NCI-H1930 (cell line): ENCODE data around the gene TMEM178B.
"Not testable (repeated sequence)": the region's sequence is repeated elsewhere in the genome, so short reads cannot be mapped to it uniquely, and the experiment has no call there.

ENCODE experiments used
- DNase-seq, 2 experiments: peaks; one replicate each; lab custom pipeline; 2025; lab: John Stamatoyannopoulos, UW

TMEM178B gene

GRCh38 chr7:141355032-141355431, 281.2 kb downstream of the TMEM178B start:
- no peak for DNase-seq

DNA sequence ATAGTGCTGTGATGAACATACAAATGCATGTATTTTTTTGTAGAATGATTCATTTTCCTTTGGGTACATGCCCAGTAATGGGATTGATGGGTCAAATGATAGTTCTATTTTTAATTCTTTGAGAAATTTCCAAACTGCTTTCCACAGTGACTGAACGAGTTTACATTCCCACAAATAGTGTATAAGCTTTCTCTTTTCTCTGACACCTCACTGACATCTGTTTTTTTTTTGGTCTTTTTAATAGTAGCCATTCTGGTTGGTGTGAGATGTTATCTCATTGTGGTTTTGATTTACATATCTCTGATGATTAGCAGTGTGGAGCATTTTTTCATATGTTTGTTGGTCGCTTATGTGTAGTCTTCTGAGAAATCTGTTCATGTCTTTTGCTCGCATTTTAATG, 282.3 kb downstream of the TMEM178B start:
- no peak for DNase-seq

DNA sequence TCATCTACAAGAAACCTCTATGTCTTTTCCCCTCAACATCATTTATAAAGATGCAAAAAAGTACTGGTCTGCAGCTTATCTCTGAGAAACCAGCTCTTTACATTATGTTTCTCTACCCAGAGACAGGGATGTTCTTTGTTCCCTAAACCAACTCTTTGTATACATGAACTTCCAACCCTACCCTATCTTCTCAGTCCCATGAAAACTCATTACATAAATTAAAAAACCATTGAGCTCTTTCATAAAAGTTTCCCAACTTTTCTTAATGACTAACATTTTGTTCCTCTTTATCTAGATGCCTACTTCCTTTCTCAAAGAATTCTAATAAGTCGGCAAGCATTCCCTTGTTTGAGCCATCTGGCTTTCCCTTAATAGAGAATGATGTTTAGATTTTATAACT, 284.5 kb downstream of the TMEM178B start:
- no peak for DNase-seq

DNA sequence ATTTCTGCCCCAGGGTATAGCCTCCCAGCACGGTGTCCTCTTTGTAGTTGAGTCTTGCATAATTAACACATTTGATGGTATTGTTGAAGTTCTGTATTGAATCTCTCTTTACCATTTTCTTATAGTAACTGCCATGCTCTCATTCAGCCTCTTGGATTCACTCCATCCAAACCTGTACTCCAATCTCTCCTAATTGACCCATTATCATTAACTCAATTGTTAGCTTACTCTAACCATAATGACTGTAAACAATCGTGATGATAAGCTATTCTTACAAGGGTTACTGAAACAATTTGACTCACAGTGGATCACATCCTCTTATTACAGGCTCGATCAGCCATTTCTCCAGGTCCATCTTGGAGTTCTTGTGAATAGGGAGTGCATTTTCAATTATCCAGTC, 285.4 kb downstream of the TMEM178B start:
- DNase-seq, result peak; percentile 70 to 72

DNA sequence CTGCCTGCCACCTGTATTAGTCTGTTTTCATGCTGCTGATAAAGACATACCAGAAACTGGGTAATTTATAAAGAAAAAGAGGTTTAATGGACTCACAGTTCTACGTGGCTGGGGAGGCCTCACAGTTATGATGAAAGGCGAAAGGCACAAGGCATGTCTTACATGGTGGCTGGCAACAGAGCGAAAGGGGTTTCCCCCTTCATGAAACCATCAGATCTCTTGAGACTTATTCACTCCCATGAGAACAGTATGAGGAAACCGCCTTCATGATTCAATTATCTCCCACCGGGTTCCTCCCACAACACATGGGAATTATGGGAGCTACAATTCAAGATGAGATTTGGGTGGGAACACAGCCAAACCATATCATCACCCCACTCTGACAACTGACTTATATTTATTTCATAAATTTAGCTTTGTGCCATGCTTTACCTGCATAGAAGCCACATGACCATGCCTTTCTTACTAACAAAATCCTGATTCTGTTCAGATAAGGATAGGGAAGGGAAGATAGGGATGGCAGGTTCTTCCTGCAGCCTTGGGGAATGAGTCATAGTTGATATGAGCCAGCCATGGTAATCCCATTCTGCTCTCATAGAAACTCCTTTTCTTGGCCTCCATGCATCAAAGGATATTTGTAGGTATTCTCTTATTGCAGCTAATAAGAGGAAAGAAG, 286.0 kb downstream of the TMEM178B start:
- DNase-seq, result peak in 1 of 2 experiments; percentile 20

- DNase-seq, result no peak
Observed at GRCh38 chr7:141360416-141360760, 286.5 kb downstream of the TMEM178B start.

DNA sequence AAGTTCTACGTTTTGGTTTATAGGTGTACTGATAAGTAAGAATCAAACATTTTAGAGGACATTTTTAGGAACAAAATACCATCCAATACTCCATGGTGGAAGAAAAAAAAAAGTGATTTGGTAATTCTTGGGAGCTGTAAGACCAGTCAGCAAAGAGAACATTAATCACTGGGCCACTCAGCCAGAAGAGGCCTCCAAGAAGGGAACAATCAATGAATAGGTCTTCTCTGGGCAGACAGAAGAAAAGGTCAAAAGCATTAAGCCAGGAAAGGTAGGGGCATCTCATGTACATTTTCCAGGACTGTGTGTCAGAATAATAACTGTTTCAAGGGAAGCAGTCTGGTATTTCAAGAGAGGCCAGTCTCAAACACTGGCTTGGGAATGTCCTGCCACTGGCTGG, 286.9 kb downstream of the TMEM178B start:
- no peak for DNase-seq

GRCh38 chr7:141361479-141361878, 287.6 kb downstream of the TMEM178B start:
- no peak for DNase-seq

DNA sequence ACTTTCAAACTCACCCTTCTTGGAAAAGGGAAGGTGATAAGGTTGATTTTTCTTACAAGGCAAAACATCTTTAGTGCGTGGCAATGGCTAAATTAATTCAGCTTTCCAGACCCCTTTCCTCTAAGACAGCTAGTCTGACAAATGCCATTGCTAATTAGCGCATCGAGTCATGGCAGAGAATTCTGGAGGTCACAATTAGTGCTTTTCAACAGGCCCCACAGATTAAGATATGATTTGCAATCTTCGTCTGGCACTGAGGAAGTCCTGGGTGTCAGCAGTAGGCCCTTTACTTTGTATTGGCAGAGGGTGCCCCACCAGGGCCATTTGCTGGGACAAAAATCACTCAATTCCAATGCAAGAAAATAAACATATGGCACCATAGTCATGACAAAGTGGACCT, 288.1 kb downstream of the TMEM178B start:
- DNase-seq, result no peak

DNA sequence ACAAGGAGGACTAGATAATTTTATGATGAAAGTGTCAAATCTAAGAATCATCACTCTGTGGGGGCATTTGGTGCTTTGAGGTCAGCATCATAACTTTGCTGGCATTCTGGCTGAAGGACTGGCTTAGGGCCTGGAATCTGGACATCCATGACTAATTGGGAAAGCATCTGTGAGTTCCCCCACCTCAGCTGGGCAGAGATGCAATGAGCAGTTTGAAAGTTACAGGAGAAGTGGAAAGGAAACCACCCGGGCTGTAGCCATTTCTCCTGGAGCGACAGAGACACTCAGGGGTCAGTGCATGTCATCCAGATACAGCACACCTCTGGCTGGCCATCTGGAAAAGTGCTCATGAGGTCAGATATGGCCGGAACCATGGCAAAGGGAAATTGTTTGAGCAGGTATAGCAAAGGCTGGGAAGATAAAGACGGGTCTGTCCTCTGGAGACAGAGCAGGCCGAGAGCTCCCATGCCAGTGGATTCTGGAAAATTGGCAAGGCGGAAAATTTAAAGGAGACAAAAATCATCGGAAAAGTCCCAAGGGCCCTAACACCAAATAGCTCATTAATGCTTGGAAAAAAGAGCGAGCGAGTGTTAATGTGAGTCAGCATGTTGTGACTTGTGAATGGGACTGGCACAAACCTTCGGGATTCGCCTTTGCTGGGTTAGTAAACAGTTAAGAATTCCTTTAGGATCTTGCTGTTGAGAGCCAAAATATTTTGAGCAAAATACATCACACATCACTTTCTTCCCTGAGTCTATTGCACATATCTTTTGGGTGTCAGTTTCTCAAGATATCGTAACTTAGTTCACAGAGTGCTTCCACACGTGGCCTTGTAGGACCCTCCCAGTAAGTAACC, 288.9 kb downstream of the TMEM178B start:
- DNase-seq, result no peak

DNA sequence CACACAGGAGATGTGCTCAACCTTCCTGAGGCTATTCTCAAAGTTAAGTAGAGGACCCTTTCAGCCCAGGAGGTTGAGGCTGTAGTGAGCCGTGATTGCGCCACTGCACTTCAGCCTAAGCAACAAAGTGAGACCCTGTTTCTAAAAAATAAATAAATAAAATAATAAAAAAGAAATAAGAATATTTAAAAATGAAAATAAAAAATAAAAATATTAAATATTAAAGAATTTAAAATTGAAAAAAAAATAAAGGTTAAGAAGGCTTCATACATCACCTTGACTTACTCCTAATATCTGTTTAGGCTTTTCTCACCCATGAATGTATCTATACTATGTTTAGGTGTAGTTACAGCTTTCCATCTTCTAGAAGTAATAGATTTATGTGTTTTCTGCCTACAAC, 289.9 kb downstream of the TMEM178B start:
- no peak for DNase-seq

DNA sequence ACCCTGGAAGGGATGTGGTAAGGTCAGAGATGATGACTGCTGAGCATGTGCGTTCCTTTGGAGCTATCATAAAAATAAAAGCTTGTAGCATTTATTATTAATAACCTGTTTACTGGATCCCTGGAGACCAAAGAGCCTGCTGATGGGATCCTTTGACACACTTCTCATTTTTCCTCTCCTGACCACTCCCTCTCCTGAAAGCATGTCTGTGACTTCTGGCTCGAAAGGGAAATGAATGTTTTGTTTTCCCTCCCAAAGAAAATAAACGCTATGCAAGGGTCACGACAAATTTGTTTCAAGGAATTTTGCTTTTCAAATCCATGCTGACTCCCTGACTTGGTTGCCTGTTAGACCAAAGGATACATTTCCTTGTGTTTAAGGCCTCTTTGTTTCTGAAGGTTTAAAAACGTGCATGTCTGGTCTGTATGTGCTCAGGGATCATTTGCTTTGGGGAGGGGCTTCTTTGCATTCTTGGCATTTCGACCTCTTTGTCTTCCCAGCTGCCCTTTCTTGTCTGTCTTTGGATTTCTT, 292.3 kb downstream of the TMEM178B start:
- no peak for DNase-seq

DNA sequence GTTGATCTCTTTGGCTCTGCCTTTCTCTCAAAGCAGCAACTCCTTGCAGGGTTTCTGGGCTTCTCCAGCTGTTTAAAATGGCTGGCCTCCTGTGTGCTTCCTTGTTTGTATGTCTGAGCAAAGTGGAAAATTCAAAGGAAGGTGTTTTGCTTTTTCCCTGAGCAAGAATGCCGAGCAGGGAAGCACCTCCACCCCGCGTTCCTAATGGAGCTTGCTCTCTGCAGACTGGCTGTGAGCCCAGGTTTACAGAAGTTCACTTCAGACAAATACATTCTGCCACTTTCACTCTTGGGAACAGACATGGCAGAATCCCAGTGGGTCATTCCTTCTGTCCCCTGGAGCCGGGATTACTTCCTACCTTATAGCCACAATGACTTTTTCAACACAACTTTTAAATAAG, 295.6 kb downstream of the TMEM178B start:
- DNase-seq, result no peak

DNA sequence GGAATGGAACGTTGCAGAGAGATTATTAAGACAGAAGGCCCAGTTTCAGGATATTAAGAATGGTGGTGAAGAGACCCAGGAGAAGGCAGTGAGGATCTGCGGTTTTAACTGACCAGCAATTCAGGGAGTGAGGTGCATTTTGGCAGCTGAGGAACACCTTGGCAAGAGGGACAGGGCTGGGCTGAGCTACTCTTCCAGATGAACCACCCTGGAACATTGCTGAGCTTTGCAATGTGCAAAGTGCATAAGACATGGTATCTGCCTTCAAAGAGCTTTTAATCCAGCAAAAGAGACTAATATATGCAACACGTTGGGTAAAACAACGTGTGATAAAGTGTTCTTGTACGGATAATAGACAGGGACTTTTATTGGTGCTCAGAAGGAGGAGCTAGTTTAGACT, 296.3 kb downstream of the TMEM178B start:
- no peak for DNase-seq

DNA sequence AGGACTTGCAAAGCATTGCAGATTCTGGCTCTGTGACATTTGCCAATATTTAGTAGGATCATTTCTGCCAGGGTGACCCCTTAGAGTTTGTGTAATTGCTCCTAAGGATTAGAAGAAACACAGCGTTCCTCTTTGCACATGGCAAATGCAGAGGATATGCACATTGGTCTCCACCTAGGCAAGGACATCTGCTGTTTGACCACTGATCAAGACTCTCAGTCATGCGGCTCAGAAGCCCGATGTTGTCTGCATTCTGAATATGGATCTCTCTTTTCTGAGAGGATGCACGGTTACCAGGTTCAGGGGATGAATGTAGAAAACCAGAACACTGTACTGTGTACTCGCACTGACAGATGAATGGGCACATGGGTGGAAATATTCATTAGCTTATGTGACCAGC, 296.8 kb downstream of the TMEM178B start:
- DNase-seq, result no peak

DNA sequence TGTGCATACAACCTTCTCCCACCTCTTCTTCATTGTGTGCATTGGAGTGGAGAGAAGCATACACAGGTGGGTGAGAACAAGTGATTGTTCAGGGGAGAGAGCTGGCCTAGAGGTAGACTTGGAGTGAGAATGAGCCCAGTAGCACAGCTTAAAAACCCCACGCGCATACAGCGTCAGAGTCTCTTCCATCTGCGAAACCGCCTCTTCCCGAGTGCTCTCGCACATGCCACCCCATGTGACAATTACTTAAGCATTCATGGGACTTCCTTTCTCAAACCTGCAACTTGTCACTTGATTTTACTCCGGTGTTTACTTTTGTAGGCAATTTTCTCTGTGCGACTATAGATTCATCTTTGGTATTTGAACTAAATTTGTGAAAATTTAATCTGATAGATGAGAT, 300.6 kb downstream of the TMEM178B start:
- no peak for DNase-seq

GRCh38 chr7:141375442-141375841, 301.6 kb downstream of the TMEM178B start:
- DNase-seq, result no peak

DNA sequence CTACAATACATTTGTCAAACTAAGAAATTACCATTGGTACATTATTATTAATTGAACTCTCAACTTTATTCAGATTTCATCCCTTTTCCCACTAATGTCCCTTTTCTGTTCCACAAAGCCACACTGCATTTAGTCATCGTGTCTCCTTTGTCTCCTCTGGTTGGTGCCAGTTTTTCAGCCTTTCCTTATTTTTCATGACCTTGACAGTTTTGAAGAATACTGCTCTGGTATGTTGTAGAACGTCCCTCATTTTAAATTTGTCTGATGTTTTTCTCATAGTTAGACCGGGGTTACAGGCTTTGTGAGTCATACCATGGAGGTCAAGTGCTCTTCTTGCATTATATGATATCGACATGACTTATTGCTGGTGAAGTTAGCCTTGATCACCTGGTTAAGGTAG, 304.0 kb downstream of the TMEM178B start:
- DNase-seq, result no peak

GRCh38 chr7:141378405-141378804, 304.5 kb downstream of the TMEM178B start:
- no peak for DNase-seq

DNA sequence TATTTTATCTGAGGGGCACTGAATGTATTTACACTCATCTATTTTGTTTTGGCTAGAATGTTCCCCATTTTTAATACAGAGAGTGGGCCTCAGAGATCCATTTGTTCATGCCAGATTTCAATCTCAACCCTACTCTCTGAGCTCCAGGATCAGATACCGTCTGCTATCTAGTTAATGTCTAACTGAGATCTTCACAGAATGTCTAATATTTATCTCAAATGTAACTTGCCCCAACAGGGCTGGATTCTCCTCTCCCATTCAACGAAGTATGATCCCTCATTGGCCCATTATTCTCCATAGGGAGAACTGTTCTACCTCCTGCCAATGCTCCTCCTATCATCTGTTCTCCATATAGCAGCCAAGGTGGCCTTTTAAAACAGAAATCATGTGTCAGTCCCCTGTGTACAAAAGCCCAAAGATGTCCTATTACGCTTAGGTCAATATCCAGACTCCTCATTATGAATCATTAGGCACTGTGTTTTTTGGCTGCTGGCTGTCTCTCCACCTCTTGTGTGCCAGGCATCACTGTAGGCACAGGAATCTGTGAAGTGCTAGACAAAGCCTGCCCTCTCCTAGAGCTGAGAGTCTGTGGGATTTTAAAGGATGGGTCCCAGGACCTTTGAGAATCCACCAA, 308.0 kb downstream of the TMEM178B start:
- no peak for DNase-seq

- not testable (repeated sequence) for DNase-seq
Observed at GRCh38 chr7:141383356-141383755, 309.5 kb downstream of the TMEM178B start.

DNA sequence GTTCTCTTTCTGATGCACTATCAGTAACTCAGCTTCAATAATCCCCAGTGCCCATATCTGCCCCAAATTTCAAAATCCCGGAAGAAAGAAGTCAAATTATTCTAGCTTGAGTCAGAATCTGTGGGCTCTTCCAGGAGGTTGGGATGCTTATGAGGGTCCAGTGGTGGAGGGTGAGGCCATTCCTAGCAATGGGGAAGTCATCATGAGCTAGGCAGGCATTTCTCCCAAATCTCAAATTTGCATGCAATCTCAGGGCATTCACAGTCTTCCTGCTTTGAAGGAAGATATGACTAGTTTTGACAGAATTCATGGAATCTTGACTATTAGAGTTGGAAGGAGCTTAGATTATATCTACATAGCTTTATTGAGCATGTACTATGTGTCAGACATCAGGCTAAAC, 313.0 kb downstream of the TMEM178B start:
- no peak for DNase-seq
